ENCODE data around the gene EFCAB14. TPM values are rescaled to one million over a fixed set of nuclear protein-coding genes. Genes with fewer than 3 reads are reported as not detected.

The EFCAB14 gene
- total and polyA plus RNA-seq, 10 of the 15 experiments (the other 5 are each of a cell fraction or from before 2014, with no cell fraction given), result 7.8 to 66.0 (median 41.6) TPM

- Histone ChIP-seq H2AFZ (ENCODE audit: control insufficient read depth, low read depth, low read length) (no peak overlapping the region), H3K27me3 (replicated peaks in 1 of 2; ENCODE audit: control insufficient read depth in 2 of 2, insufficient read depth in 2 of 2, low read length in 1 of 2) (no peaks in the 10 kb centered on the region), H3K36me3 (ENCODE audit: control insufficient read depth in 2 of 2, insufficient read depth in 2 of 2, low read length in 1 of 2) (peaks cover 12 to 24% of the 10 kb centered on the region in 2 experiments), H3K27ac (ENCODE audit: control insufficient read depth, insufficient read depth) (no peak overlapping the region), H3K9me3 (replicated peaks; ENCODE audit: control insufficient read depth, insufficient read depth, low read length) (no peaks in the 10 kb centered on the region), H3K4me3 (no peak overlapping the region), H3K79me2 (ENCODE audit: control insufficient read depth, insufficient read depth, low read length) (no peaks in the 10 kb centered on the region), H4K20me1 (ENCODE audit: control insufficient read depth, insufficient read depth) (no peaks in the 10 kb centered on the region), H3K9ac (ENCODE audit: control insufficient read depth, insufficient read depth, low read length) (no peak overlapping the region), H3K4me2 (ENCODE audit: control insufficient read depth, insufficient read depth) (no peak overlapping the region), H3K4me1 (ENCODE audit: control insufficient read depth, insufficient read depth, low read length) (no peaks in the 10 kb centered on the region)
- ChIA-PET CTCF (interaction anchor here (0.7 to 1.6 kb wide), 2 partner anchors 13 to 34 kb away, joined by 3 read pairs; no protein-coding TSS in a partner anchor), RAD21 (ENCODE audit: unreplicated experiment) (no interaction called here), SMC1A (ENCODE audit: uncharacterized antibody, unreplicated experiment) (interaction anchor here (1.1 kb wide), 1 partner anchor 11 kb away, joined by 3 read pairs; no protein-coding TSS in a partner anchor), POLR2A (no interaction called here)
- ATAC-seq (no peak), FAIRE-seq (no peak), DNase-seq (ENCODE audit: low read depth, low spot score) (no peak)
- WGBS (ENCODE audit: insufficient coverage, insufficient replicate concordance, low lambda C conversion rate, missing lambda C conversion rate), result 42% methylated on average over 1 of the region's 1 CpG
- in situ Hi-C loops (cut with MboI), result no loop called here
- intact Hi-C loops (cut with micrococcal nuclease; ENCODE audit: unreplicated experiment), result no loop called here
- TF ChIP-seq POLR2A (IDR thresholded peaks at IDR 0.05; ENCODE audit: low read depth, low read length) (no peak), CHD4 (IDR thresholded peaks at IDR 0.05) (no peak), MYC (IDR thresholded peaks at IDR 0.05; ENCODE audit: insufficient read depth, insufficient read length, insufficient replicate concordance, low read length, severe bottlenecking) (no peak), SIN3A (IDR thresholded peaks at IDR 0.05; ENCODE audit: low read depth, low read length) (no peak), TCF3 (IDR thresholded peaks at IDR 0.05; ENCODE audit: borderline replicate concordance, insufficient read depth, low read depth, low read length) (no peak), NFIC (IDR thresholded peaks at IDR 0.05; ENCODE audit: low read depth, low read length) (no peak)
- no TSS peak for BruUV-seq (replicated peaks)
Measured at GRCh38 chr1:46689897-46690296, 29.0 kb downstream of the EFCAB14 start.

- Histone ChIP-seq H2AFZ (ENCODE audit: control insufficient read depth, low read depth, low read length) (no peak overlapping the region), H3K4me3 (no peak overlapping the region), H3K36me3 (ENCODE audit: control insufficient read depth in 2 of 2, insufficient read depth in 2 of 2, low read length in 1 of 2) (peaks cover 12 to 27% of the 10 kb centered on the region in 2 experiments), H3K27ac (ENCODE audit: control insufficient read depth, insufficient read depth) (no peak overlapping the region), H3K9ac (ENCODE audit: control insufficient read depth, insufficient read depth, low read length) (no peak overlapping the region), H3K79me2 (ENCODE audit: control insufficient read depth, insufficient read depth, low read length) (no peaks in the 10 kb centered on the region), H3K27me3 (replicated peaks in 1 of 2; ENCODE audit: control insufficient read depth in 2 of 2, insufficient read depth in 2 of 2, low read length in 1 of 2) (no peaks in the 10 kb centered on the region), H3K4me2 (ENCODE audit: control insufficient read depth, insufficient read depth) (no peak overlapping the region), H3K9me3 (replicated peaks; ENCODE audit: control insufficient read depth, insufficient read depth, low read length) (no peaks in the 10 kb centered on the region), H3K4me1 (ENCODE audit: control insufficient read depth, insufficient read depth, low read length) (no peaks in the 10 kb centered on the region), H4K20me1 (ENCODE audit: control insufficient read depth, insufficient read depth) (no peaks in the 10 kb centered on the region)
- DNase-seq (ENCODE audit: low read depth, low spot score) (no peak), ATAC-seq (no peak), FAIRE-seq (no peak)
- POLR2A ChIA-PET, result no interaction called here
- intact Hi-C loops (cut with micrococcal nuclease; ENCODE audit: unreplicated experiment), result no loop called here
- in situ Hi-C loops (cut with MboI), result no loop called here
- WGBS (ENCODE audit: insufficient coverage, insufficient replicate concordance, low lambda C conversion rate, missing lambda C conversion rate), result 75% methylated on average over 2 of the region's 2 CpGs
- no TSS peak for BruUV-seq (replicated peaks)
- RAD21 ChIA-PET (ENCODE audit: unreplicated experiment), result no interaction called here
- CTCF ChIA-PET, result interaction anchor here (0.7 to 1.6 kb wide), 2 partner anchors 12 to 35 kb away, joined by 3 read pairs; no protein-coding TSS in a partner anchor
- SMC1A ChIA-PET (ENCODE audit: uncharacterized antibody, unreplicated experiment), result interaction anchor here (1.2 kb wide), 1 partner anchor 12 kb away, joined by 4 read pairs; no protein-coding TSS in a partner anchor
- TF ChIP-seq BRCA1 (IDR thresholded peaks at IDR 0.05; ENCODE audit: low read depth, low read length) (no peak), CREB1 (IDR thresholded peaks at IDR 0.05; ENCODE audit: low read depth) (no peak)
- TF ChIP-seq, protein P1, sequence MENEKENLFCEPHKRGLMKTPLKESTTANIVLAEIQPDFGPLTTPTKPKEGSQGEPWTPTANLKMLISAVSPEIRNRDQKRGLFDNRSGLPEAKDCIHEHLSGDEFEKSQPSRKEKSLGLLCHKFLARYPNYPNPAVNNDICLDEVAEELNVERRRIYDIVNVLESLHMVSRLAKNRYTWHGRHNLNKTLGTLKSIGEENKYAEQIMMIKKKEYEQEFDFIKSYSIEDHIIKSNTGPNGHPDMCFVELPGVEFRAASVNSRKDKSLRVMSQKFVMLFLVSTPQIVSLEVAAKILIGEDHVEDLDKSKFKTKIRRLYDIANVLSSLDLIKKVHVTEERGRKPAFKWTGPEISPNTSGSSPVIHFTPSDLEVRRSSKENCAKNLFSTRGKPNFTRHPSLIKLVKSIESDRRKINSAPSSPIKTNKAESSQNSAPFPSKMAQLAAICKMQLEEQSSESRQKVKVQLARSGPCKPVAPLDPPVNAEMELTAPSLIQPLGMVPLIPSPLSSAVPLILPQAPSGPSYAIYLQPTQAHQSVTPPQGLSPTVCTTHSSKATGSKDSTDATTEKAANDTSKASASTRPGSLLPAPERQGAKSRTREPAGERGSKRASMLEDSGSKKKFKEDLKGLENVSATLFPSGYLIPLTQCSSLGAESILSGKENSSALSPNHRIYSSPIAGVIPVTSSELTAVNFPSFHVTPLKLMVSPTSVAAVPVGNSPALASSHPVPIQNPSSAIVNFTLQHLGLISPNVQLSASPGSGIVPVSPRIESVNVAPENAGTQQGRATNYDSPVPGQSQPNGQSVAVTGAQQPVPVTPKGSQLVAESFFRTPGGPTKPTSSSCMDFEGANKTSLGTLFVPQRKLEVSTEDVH (IDR thresholded peaks at IDR 0.05; ENCODE audit: low read depth, partially characterized antibody), result no peak
- TF ChIP-seq, protein P2, sequence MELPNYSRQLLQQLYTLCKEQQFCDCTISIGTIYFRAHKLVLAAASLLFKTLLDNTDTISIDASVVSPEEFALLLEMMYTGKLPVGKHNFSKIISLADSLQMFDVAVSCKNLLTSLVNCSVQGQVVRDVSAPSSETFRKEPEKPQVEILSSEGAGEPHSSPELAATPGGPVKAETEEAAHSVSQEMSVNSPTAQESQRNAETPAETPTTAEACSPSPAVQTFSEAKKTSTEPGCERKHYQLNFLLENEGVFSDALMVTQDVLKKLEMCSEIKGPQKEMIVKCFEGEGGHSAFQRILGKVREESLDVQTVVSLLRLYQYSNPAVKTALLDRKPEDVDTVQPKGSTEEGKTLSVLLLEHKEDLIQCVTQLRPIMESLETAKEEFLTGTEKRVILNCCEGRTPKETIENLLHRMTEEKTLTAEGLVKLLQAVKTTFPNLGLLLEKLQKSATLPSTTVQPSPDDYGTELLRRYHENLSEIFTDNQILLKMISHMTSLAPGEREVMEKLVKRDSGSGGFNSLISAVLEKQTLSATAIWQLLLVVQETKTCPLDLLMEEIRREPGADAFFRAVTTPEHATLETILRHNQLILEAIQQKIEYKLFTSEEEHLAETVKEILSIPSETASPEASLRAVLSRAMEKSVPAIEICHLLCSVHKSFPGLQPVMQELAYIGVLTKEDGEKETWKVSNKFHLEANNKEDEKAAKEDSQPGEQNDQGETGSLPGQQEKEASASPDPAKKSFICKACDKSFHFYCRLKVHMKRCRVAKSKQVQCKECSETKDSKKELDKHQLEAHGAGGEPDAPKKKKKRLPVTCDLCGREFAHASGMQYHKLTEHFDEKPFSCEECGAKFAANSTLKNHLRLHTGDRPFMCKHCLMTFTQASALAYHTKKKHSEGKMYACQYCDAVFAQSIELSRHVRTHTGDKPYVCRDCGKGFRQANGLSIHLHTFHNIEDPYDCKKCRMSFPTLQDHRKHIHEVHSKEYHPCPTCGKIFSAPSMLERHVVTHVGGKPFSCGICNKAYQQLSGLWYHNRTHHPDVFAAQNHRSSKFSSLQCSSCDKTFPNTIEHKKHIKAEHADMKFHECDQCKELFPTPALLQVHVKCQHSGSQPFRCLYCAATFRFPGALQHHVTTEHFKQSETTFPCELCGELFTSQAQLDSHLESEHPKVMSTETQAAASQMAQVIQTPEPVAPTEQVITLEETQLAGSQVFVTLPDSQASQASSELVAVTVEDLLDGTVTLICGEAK (IDR thresholded peaks at IDR 0.05; ENCODE audit: borderline replicate concordance), result no peak
Measured at GRCh38 chr1:46689356-46689755, 29.6 kb downstream of the EFCAB14 start.
